NCI-H2196 treated with DMSO at 0.1 percent for 48 hours (cell line): ENCODE data around the gene DHRS7B.
"Not testable (repeated sequence)": the region's sequence is repeated elsewhere in the genome, so short reads cannot be mapped to it uniquely, and the experiment has no call there.

ENCODE experiments used
- DNase-seq: peaks from one replicate; lab custom pipeline; 2025; ENCODE audit not compliant: unreplicated experiment; lab: John Stamatoyannopoulos, UW

DHRS7B gene

GRCh38 chr17:21176773-21177395, 50.1 kb downstream of the DHRS7B start:
- DNase-seq: no peak

GRCh38 chr17:21177401-21177800, 50.6 kb downstream of the DHRS7B start:
- DNase-seq: no peak

- DNase-seq: no peak
Observed at GRCh38 chr17:21177854-21178600, 51.3 kb downstream of the DHRS7B start.

GRCh38 chr17:21183468-21183867, 56.7 kb downstream of the DHRS7B start:
- DNase-seq: no peak

- DNase-seq: no peak
Observed at GRCh38 chr17:21184570-21184969, 57.8 kb downstream of the DHRS7B start.

- DNase-seq: no peak
Observed at GRCh38 chr17:21185061-21185460, 58.3 kb downstream of the DHRS7B start.

- DNase-seq: no peak
Observed at GRCh38 chr17:21186399-21187187, 59.8 kb downstream of the DHRS7B start.

- DNase-seq: no peak
Observed at GRCh38 chr17:21189361-21189760, 62.6 kb downstream of the DHRS7B start.

GRCh38 chr17:21190078-21190477, 63.3 kb downstream of the DHRS7B start:
- no peak for DNase-seq

- DNase-seq: no peak
Observed at GRCh38 chr17:21191698-21192097, 64.9 kb downstream of the DHRS7B start.

GRCh38 chr17:21192414-21192813, 65.7 kb downstream of the DHRS7B start:
- not testable (repeated sequence) for DNase-seq

GRCh38 chr17:21193031-21193430, 66.3 kb downstream of the DHRS7B start:
- no peak for DNase-seq

- no peak for DNase-seq
Observed at GRCh38 chr17:21194226-21194625, 67.5 kb downstream of the DHRS7B start.

- no peak for DNase-seq
Observed at GRCh38 chr17:21194703-21195102, 67.9 kb downstream of the DHRS7B start.

GRCh38 chr17:21196126-21196525, 69.4 kb downstream of the DHRS7B start:
- DNase-seq: no peak

GRCh38 chr17:21198411-21198810, 71.6 kb downstream of the DHRS7B start:
- DNase-seq: no peak

GRCh38 chr17:21199311-21199710, 72.5 kb downstream of the DHRS7B start:
- DNase-seq: no peak

- no peak for DNase-seq
Observed at GRCh38 chr17:21199856-21200255, 73.1 kb downstream of the DHRS7B start.

- DNase-seq: no peak
Observed at GRCh38 chr17:21200590-21201297, 74.0 kb downstream of the DHRS7B start.

- DNase-seq: no peak
Observed at GRCh38 chr17:21201298-21201595, 74.5 kb downstream of the DHRS7B start.

GRCh38 chr17:21201874-21202273, 75.1 kb downstream of the DHRS7B start:
- DNase-seq: no peak

GRCh38 chr17:21202512-21202911, 75.7 kb downstream of the DHRS7B start:
- no peak for DNase-seq
